ENCODE data around the gene SSBP4.

Gene SSBP4

GRCh38 chr19:18422530-18423191 lies 3.5 kb downstream of the SSBP4 start:
- DNase-seq: no peak

GRCh38 chr19:18423258-18424020 lies 4.2 kb downstream of the SSBP4 start:
- DNase-seq: no peak

- DNase-seq: no peak
Measured at GRCh38 chr19:18424122-18424889, 5.1 kb downstream of the SSBP4 start.

- DNase-seq: no peak
Measured at GRCh38 chr19:18424890-18425514, 5.8 kb downstream of the SSBP4 start.

- DNase-seq: no peak
Measured at GRCh38 chr19:18425515-18426415, 6.6 kb downstream of the SSBP4 start.

- no peak for DNase-seq
Measured at GRCh38 chr19:18426416-18426767, 7.2 kb downstream of the SSBP4 start.

GRCh38 chr19:18427080-18427742 lies 8.0 kb downstream of the SSBP4 start:
- DNase-seq: no peak

GRCh38 chr19:18427743-18428113 lies 8.5 kb downstream of the SSBP4 start:
- DNase-seq: no peak

GRCh38 chr19:18428173-18428786 lies 9.1 kb downstream of the SSBP4 start:
- DNase-seq: no peak

GRCh38 chr19:18428787-18429674 lies 9.8 kb downstream of the SSBP4 start:
- no peak for DNase-seq

- no peak for DNase-seq
Measured at GRCh38 chr19:18429717-18430416, 10.7 kb downstream of the SSBP4 start.

- no peak for DNase-seq
Measured at GRCh38 chr19:18430417-18431144, 11.4 kb downstream of the SSBP4 start.

- no peak for DNase-seq
Measured at GRCh38 chr19:18431351-18432197, 12.4 kb downstream of the SSBP4 start.

GRCh38 chr19:18432275-18433014 lies 13.2 kb downstream of the SSBP4 start:
- no peak for DNase-seq

- no peak for DNase-seq
Measured at GRCh38 chr19:18433015-18433691, 14.0 kb downstream of the SSBP4 start.

GRCh38 chr19:18433735-18434398 lies 14.7 kb downstream of the SSBP4 start:
- DNase-seq: no peak
